Lower lobe of right lung (tissue), 2 donors: ENCODE results near the gene DTX3. TPM values are rescaled to one million over a fixed set of nuclear protein-coding genes. Genes with fewer than 3 reads are reported as not detected.
"Not testable (repeated sequence)": the region's sequence is repeated elsewhere in the genome, so short reads cannot be mapped to it uniquely, and the experiment has no call there.

Experiments used
- ATAC-seq, 2 donors: fragments of 200-7000 bp; cut with Tn5 transposase; one replicate each; pipeline ENCODE4 v1.9.1; 2020 to 2022; ENCODE audit warnings: mild to moderate bottlenecking in 2 of 2, moderate library complexity in 2 of 2
- DNase-seq: peaks from one replicate; pipeline ENCODE4 v3.0.0-alpha.2; 2020
- H3K27ac ChIP-seq: fragments of 200-600 bp; one replicate; pipeline ENCODE4 v1.8.0; 2022
- H3K27me3 ChIP-seq: fragments of 200-600 bp; one replicate; pipeline ENCODE4 v1.8.0; 2022; ENCODE audit warnings: low read depth
- H3K36me3 ChIP-seq: fragments of 200-600 bp; one replicate; pipeline ENCODE4 v1.8.0; 2022; ENCODE audit warnings: mild to moderate bottlenecking
- H3K4me1 ChIP-seq: fragments of 200-600 bp; one replicate; pipeline ENCODE4 v1.8.0; 2022
- H3K4me3 ChIP-seq: fragments of 200-600 bp; one replicate; pipeline ENCODE4 v1.8.0; 2022; ENCODE audit warnings: mild to moderate bottlenecking
- H3K9me3 ChIP-seq: fragments of 200-600 bp; one replicate; pipeline ENCODE4 v1.8.0; 2022
- CTCF ChIP-seq: fragments of 200-600 bp; IDR thresholded peaks from one replicate; pipeline ENCODE4 v1.8.0; 2022; ENCODE audit warnings: antibody characterized with exemption, mild to moderate bottlenecking
- intact Hi-C: fragments of 100-400 bp; cut with DNase I; formaldehyde crosslinking; loops from one replicate; pipeline ENCODE4 v1.11.0; 2022
- total RNA-seq: library from RNA; stranded (reverse); fragmentation: NEBNext Ultra II Directional; extraction: Animal tissue kit (Norgen Biotek cat#: 25700); gene quantifications from one replicate; pipeline ENCODE4 v1.2.1, GENCODE V29; 2021
- donor health status: DM: no; HTN: yes; CAD: no; lungs with severe emphysema.

Gene DTX3
- total RNA-seq, 1 donor from 2014 or later = 21.4 TPM

- no peaks in the 10 kb centered on the region for H3K36me3 ChIP-seq
- no peak overlapping the region for H3K27ac ChIP-seq
- no peak for TF ChIP-seq CTCF
- H3K4me3 ChIP-seq = peak overlapping the region; percentile 65
- intact Hi-C loops = loop anchor here (10.0 kb wide), 1 partner anchor 48 kb away; no protein-coding TSS in a partner anchor
- peaks cover 27% of the 10 kb centered on the region for H3K4me1 ChIP-seq
- peaks cover 66% of the 10 kb centered on the region for H3K27me3 ChIP-seq
- peak; percentile 40 to 42 for ATAC-seq
- DNase-seq = no peak
- H3K9me3 ChIP-seq = no peaks in the 10 kb centered on the region
Observed at GRCh38 chr12:57632073-57632957, 27.7 kb downstream of the DTX3 start.

GRCh38 chr12:57632958-57633840, 28.6 kb downstream of the DTX3 start, which contains the start of gene B4GALNT1:
Gene B4GALNT1 (minus strand): TSS chr12:57633201. CDS start chr12:57632132, 1,069 bp downstream.
- H3K4me3 ChIP-seq = peak within 1 kb of the TSS; percentile 65
- DNase-seq = peak; percentile 71
- no peak within 1 kb of the TSS for H3K27ac ChIP-seq
- peak; percentile 92 to 96 for ATAC-seq
- H3K9me3 ChIP-seq = no peaks in the 10 kb centered on the region
- peak; percentile 94 for TF ChIP-seq CTCF
- H3K27me3 ChIP-seq = peaks cover 57% of the 10 kb centered on the region
- no peaks in the 10 kb centered on the region for H3K36me3 ChIP-seq
- intact Hi-C loops = loop anchor here (10.0 kb wide), 1 partner anchor 48 kb away; no protein-coding TSS in a partner anchor
- peaks cover 18% of the 10 kb centered on the region for H3K4me1 ChIP-seq

GRCh38 chr12:57636731-57637130, 32.1 kb downstream of the DTX3 start:
- H3K4me1 ChIP-seq = peaks cover 16% of the 10 kb centered on the region
- peaks cover 24% of the 10 kb centered on the region for H3K27me3 ChIP-seq
- H3K9me3 ChIP-seq, ATAC-seq, DNase-seq, H3K4me3 ChIP-seq, H3K36me3 ChIP-seq, H3K27ac ChIP-seq: not testable (repeated sequence)
- intact Hi-C loops = loop anchor here (10.0 kb wide), 1 partner anchor 52 kb away; no protein-coding TSS in a partner anchor

GRCh38 chr12:57637364-57637763, 32.7 kb downstream of the DTX3 start:
- H3K27ac ChIP-seq = no peak overlapping the region
- intact Hi-C loops = loop anchor here (10.0 kb wide), 1 partner anchor 53 kb away; no protein-coding TSS in a partner anchor
- H3K36me3 ChIP-seq = no peaks in the 10 kb centered on the region
- H3K4me3 ChIP-seq = no peak overlapping the region
- no peaks in the 10 kb centered on the region for H3K9me3 ChIP-seq
- no peak for TF ChIP-seq CTCF
- DNase-seq (no peak), ATAC-seq (no peak)
- H3K4me1 ChIP-seq = peaks cover 12% of the 10 kb centered on the region
- peaks cover 20% of the 10 kb centered on the region for H3K27me3 ChIP-seq

GRCh38 chr12:57638096-57638495, 33.5 kb downstream of the DTX3 start:
- no peak for DNase-seq

More at GRCh38 chr12:57638096-57638495, 33.5 kb downstream of the DTX3 start:
- no peak for ATAC-seq
- Histone ChIP-seq H3K4me1 (peaks cover 5% of the 10 kb centered on the region), H3K27me3 (peaks cover 17% of the 10 kb centered on the region), H3K4me3 (no peak overlapping the region), H3K27ac (no peak overlapping the region), H3K36me3 (no peaks in the 10 kb centered on the region), H3K9me3 (no peaks in the 10 kb centered on the region)
- no peak for TF ChIP-seq CTCF
- intact Hi-C loops = loop anchor here (10.0 kb wide), 1 partner anchor 53 kb away; no protein-coding TSS in a partner anchor
